HG03159 (cell line): ENCODE results near the gene POLN.
"Not testable (repeated sequence)": the region's sequence is repeated elsewhere in the genome, so short reads cannot be mapped to it uniquely, and the experiment has no call there.

Experiments
- ATAC-seq: cut with Tn5 transposase; IDR thresholded peaks from one replicate; pipeline ENCODE4 v1.9.1; 2021; ENCODE audit warnings: mild to moderate bottlenecking, moderate library complexity; ENCODE audit not compliant: unreplicated experiment

The POLN gene

GRCh38 chr4:2045518-2045951 lies 196.4 kb downstream of the POLN start:
- no peak for ATAC-seq

- no peak for ATAC-seq
Observed at GRCh38 chr4:2044542-2045517, 197.1 kb downstream of the POLN start.

- no peak for ATAC-seq
Observed at GRCh38 chr4:2044119-2044485, 197.8 kb downstream of the POLN start.

GRCh38 chr4:2043396-2044118 lies 198.4 kb downstream of the POLN start:
- no peak for ATAC-seq

GRCh38 chr4:2042947-2043395 lies 198.9 kb downstream of the POLN start:
- no peak for ATAC-seq

- ATAC-seq: peak; percentile 40
Observed at GRCh38 chr4:2042204-2042946, 199.5 kb downstream of the POLN start.

GRCh38 chr4:2041239-2042130 lies 200.4 kb downstream of the POLN start:
- ATAC-seq: peak; percentile 75

- ATAC-seq: no peak
Observed at GRCh38 chr4:2040391-2041238, 201.3 kb downstream of the POLN start.

- ATAC-seq: no peak
Observed at GRCh38 chr4:2036866-2037265, 205.1 kb downstream of the POLN start.

GRCh38 chr4:2036327-2036726 lies 205.6 kb downstream of the POLN start:
- no peak for ATAC-seq

GRCh38 chr4:2031161-2031560 lies 210.8 kb downstream of the POLN start:
- not testable (repeated sequence) for ATAC-seq

GRCh38 chr4:2027120-2027519 lies 214.8 kb downstream of the POLN start:
- ATAC-seq: not testable (repeated sequence)

- no peak for ATAC-seq
Observed at GRCh38 chr4:2025817-2026216, 216.1 kb downstream of the POLN start.

GRCh38 chr4:2024683-2025082 lies 217.2 kb downstream of the POLN start:
- no peak for ATAC-seq
